HepG2 (cell line): Measurements from ENCODE around the gene ING5. TPM values are rescaled to one million over a fixed set of nuclear protein-coding genes. Genes with fewer than 3 reads are reported as not detected.
A peak's percentile ranks its signal among the peaks of the same experiment; 100 is the strongest.

Source experiments
- CCAR2 ChIP-seq: fragments of 200-400 bp; formaldehyde crosslinking; optimal IDR thresholded peaks from 2 replicates; pipeline ENCODE3; 2018; ENCODE audit warnings: low read depth, mild to moderate bottlenecking, low read length, moderate library complexity
- CCDC6 ChIP-seq: sonication (generic); formaldehyde crosslinking; IDR thresholded peaks from 2 replicates; pipeline ENCODE4 v1.8.1; 2022; ENCODE audit warnings: mild to moderate bottlenecking, missing genetic modification reagents, moderate library complexity
- GATAD1 ChIP-seq: IDR thresholded peaks from 2 replicates; pipeline ENCODE4 v1.6.1; 2016; ENCODE audit warnings: missing genetic modification reagents, missing compliant biosample characterization
- HDAC6 ChIP-seq: fragments of 200-600 bp; sonication (generic); IDR thresholded peaks from 2 replicates; pipeline ENCODE4 v1.7.0; 2017; ENCODE audit warnings: mild to moderate bottlenecking, antibody characterized with exemption, low read length, low read depth
- KDM2A ChIP-seq: sonication (generic); formaldehyde crosslinking; IDR thresholded peaks from 2 replicates; pipeline ENCODE4 v1.4.0; 2020; ENCODE audit warnings: low read depth, missing genetic modification reagents, borderline replicate concordance
- LCORL ChIP-seq, 2 experiments: fragments of 450-650 bp in 1 of 2; sonication (generic) in 1 of 2; formaldehyde crosslinking in 1 of 2; IDR thresholded peaks; 2 replicates each; pipeline versions ENCODE4 v1.5.0 to v1.6.1; 2017 to 2020; ENCODE audit warnings: antibody characterized with exemption in 1 of 2, missing genetic modification reagents in 1 of 2
- NR3C1 ChIP-seq: sonication (generic); formaldehyde crosslinking; IDR thresholded peaks from 2 replicates; pipeline ENCODE4 v1.4.0; 2020; ENCODE audit warnings: missing genetic modification reagents
- POLR2G ChIP-seq: fragments of 200-400 bp; formaldehyde crosslinking; IDR thresholded peaks from 2 replicates; pipeline ENCODE4 v1.6.1; 2018; ENCODE audit warnings: mild to moderate bottlenecking, low read depth, low read length, moderate library complexity
- SNAPC2 ChIP-seq: sonication (generic); formaldehyde crosslinking; IDR thresholded peaks from 2 replicates; pipeline ENCODE4 v1.8.1; 2022; ENCODE audit warnings: mild to moderate bottlenecking, missing genetic modification reagents
- SPEN ChIP-seq: sonication (generic); formaldehyde crosslinking; IDR thresholded peaks from 2 replicates; pipeline ENCODE4 v1.5.1; 2020; ENCODE audit warnings: low read depth, mild to moderate bottlenecking, missing genetic modification reagents
- TAF15 ChIP-seq: fragments of 200-400 bp; formaldehyde crosslinking; IDR thresholded peaks from one replicate; pipeline ENCODE4 v1.6.1; 2018; ENCODE audit warnings: mild to moderate bottlenecking, low read depth, low read length; ENCODE audit not compliant: poor library complexity, severe bottlenecking
- TEAD2 ChIP-seq: sonication (generic); formaldehyde crosslinking; IDR thresholded peaks from 2 replicates; pipeline ENCODE4 v1.9.0; 2021; ENCODE audit warnings: missing genetic modification reagents
- ZFP1 ChIP-seq: IDR thresholded peaks from 2 replicates; pipeline ENCODE4 v1.6.1; 2016
- ZNF274 ChIP-seq: sonication (generic); formaldehyde crosslinking; IDR thresholded peaks from 2 replicates; pipeline ENCODE4 v1.5.1; 2020; ENCODE audit warnings: mild to moderate bottlenecking, missing genetic modification reagents
- ZNF460 ChIP-seq: sonication (generic); formaldehyde crosslinking; IDR thresholded peaks from 2 replicates; pipeline ENCODE4 v1.5.1; 2020; ENCODE audit warnings: missing genetic modification reagents, mild to moderate bottlenecking, borderline replicate concordance
- ZNF607 ChIP-seq: sonication (generic); formaldehyde crosslinking; IDR thresholded peaks from 2 replicates; pipeline ENCODE4 v1.5.1; 2020; ENCODE audit warnings: missing genetic modification reagents, mild to moderate bottlenecking, borderline replicate concordance
- ZNF737 ChIP-seq: sonication (generic); formaldehyde crosslinking; IDR thresholded peaks from 2 replicates; pipeline ENCODE4 v1.5.0; 2020; ENCODE audit warnings: missing genetic modification reagents, mild to moderate bottlenecking, borderline replicate concordance
- ZNF878 ChIP-seq: sonication (generic); formaldehyde crosslinking; IDR thresholded peaks from 2 replicates; pipeline ENCODE4 v1.8.1; 2023; ENCODE audit warnings: mild to moderate bottlenecking, missing genetic modification reagents, moderate library complexity
- polyA plus RNA-seq, 8 experiments: library from polyadenylated mRNA; depleted of rRNA in 3 of 8; stranded (reverse) in 7 of 8; unstranded in 1 of 8; fragments of >200 nt; fragmentation: Illumina TruSeq in 4 of 8; extraction: Trizol in 4 of 8; gene quantifications; 2 replicates each; pipeline versions ENCODE4 v1.2.1 to v1.2.3, GENCODE V29; 2011 to 2016; ENCODE audit warnings: low read depth in 4 of 8, missing spikeins in 1 of 8, mixed read lengths in 1 of 8; ENCODE audit not compliant: insufficient read depth in 1 of 8
- total RNA-seq, 5 experiments: library from RNA; depleted of rRNA; stranded (reverse); fragments of >200 nt; fragmentation: Illumina TruSeq; extraction: Trizol; gene quantifications; 2 replicates each; pipeline ENCODE4 v1.2.3, GENCODE V29; 2016; ENCODE audit warnings: low read depth in 1 of 5
- TF ChIP-seq, protein P1 (sequence below): sonication (generic); formaldehyde crosslinking; IDR thresholded peaks from 2 replicates; pipeline ENCODE4 v1.5.1; 2020; ENCODE audit warnings: missing genetic modification reagents, mild to moderate bottlenecking, borderline replicate concordance
- TF ChIP-seq, protein P2 (sequence below): IDR thresholded peaks from 2 replicates; pipeline ENCODE4 v1.6.1; 2016; ENCODE audit warnings: missing compliant biosample characterization, missing genetic modification reagents, borderline replicate concordance
- TF ChIP-seq, protein P3 (sequence below): sonication (generic); formaldehyde crosslinking; IDR thresholded peaks from 2 replicates; pipeline ENCODE4 v1.4.0; 2020; ENCODE audit warnings: missing genetic modification reagents
- TF ChIP-seq, protein P4 (sequence below): sonication (generic); formaldehyde crosslinking; IDR thresholded peaks from 2 replicates; pipeline ENCODE4 v1.4.0; 2020; ENCODE audit warnings: mild to moderate bottlenecking, missing genetic modification reagents

ING5 gene
- total and polyA plus RNA-seq, 2 of the 13 experiments (the other 11 are each of a cell fraction or from before 2014, with no cell fraction given): 61.9 to 71.9 TPM

DNA sequence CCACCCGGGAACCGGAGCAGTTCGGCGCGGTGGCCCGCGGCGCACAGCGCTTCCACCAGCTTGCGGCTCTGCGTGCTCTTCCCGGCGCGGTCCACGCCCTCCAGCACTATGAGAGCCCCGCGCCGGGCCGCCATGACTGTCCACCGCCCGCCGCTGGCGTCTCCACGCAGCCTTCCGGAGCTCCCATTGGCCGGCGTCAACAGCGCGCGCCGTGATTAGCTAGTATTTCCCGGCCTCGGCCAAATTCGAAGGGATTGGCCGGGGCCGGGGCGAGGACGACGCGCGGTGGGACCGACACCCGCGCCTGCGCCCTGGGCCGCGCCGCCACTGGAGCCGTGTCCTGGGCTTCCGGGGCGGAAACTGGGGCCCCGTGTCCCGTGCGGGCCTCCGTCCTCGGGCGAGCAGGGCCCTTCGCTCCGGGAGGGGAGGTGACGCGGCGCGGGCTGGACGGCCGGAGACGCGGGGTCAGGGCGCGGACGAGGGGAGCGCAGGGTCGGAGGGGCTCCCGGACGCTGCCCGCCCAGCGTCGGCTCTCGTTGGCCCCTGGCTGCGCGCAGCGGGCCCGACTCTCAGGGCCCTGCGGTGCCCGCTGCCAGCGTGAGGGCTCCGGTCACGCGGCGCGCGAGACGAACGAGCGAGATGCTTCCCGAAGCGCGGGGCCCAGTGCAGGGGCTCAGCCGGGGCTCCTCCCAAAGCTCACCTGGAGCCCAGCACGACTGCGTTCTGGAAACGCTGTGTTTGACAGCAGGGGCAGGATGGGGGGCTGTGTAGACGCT, 15.0 kb upstream of the ING5 start, which contains the start of gene DTYMK (continued):
- TF ChIP-seq, protein P1, sequence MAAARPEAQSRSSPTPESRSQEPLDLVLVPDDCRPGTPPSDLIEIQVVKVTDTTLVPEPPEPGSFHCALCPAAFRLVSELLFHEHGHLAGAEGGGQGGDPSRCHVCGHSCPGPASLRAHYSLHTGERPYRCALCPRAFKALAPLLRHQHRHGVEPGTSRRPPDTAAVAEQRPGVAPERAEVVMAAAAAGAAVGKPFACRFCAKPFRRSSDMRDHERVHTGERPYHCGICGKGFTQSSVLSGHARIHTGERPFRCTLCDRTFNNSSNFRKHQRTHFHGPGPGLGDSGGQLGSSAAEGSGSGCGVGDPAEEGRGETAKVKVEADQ (CRISPR knock-in tag): peak; percentile 70; the same call in 1 of the 2 replicates
- no peak for TF ChIP-seq CCAR2
- peak; percentile 95 for TF ChIP-seq POLR2G
- TF ChIP-seq ZNF274 (CRISPR knock-in tag): peak; percentile 78; the same call in 1 of the 2 replicates
- TF ChIP-seq, protein P2, sequence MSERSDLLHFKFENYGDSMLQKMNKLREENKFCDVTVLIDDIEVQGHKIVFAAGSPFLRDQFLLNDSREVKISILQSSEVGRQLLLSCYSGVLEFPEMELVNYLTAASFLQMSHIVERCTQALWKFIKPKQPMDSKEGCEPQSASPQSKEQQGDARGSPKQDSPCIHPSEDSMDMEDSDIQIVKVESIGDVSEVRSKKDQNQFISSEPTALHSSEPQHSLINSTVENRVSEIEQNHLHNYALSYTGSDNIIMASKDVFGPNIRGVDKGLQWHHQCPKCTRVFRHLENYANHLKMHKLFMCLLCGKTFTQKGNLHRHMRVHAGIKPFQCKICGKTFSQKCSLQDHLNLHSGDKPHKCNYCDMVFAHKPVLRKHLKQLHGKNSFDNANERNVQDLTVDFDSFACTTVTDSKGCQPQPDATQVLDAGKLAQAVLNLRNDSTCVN (CRISPR knock-in tag): no peak; the same call in 1 of the 2 replicates
- TF ChIP-seq KDM2A (CRISPR knock-in tag): peak; percentile 90
- no peak for TF ChIP-seq NR3C1 (CRISPR knock-in tag)
- no peak for TF ChIP-seq TAF15
- TF ChIP-seq CCDC6 (CRISPR knock-in tag): peak; percentile 95
- TF ChIP-seq SPEN: peak; percentile 95
- peak; percentile 94 for TF ChIP-seq ZNF607 (CRISPR knock-in tag)
- peak; percentile 97 for TF ChIP-seq ZNF878 (CRISPR knock-in tag)
- TF ChIP-seq, protein P3, sequence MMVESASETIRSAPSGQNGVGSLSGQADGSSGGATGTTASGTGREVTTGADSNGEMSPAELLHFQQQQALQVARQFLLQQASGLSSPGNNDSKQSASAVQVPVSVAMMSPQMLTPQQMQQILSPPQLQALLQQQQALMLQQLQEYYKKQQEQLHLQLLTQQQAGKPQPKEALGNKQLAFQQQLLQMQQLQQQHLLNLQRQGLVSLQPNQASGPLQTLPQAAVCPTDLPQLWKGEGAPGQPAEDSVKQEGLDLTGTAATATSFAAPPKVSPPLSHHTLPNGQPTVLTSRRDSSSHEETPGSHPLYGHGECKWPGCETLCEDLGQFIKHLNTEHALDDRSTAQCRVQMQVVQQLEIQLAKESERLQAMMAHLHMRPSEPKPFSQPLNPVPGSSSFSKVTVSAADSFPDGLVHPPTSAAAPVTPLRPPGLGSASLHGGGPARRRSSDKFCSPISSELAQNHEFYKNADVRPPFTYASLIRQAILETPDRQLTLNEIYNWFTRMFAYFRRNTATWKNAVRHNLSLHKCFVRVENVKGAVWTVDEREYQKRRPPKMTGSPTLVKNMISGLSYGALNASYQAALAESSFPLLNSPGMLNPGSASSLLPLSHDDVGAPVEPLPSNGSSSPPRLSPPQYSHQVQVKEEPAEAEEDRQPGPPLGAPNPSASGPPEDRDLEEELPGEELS (CRISPR knock-in tag): peak; percentile 32
- TF ChIP-seq, protein P4, sequence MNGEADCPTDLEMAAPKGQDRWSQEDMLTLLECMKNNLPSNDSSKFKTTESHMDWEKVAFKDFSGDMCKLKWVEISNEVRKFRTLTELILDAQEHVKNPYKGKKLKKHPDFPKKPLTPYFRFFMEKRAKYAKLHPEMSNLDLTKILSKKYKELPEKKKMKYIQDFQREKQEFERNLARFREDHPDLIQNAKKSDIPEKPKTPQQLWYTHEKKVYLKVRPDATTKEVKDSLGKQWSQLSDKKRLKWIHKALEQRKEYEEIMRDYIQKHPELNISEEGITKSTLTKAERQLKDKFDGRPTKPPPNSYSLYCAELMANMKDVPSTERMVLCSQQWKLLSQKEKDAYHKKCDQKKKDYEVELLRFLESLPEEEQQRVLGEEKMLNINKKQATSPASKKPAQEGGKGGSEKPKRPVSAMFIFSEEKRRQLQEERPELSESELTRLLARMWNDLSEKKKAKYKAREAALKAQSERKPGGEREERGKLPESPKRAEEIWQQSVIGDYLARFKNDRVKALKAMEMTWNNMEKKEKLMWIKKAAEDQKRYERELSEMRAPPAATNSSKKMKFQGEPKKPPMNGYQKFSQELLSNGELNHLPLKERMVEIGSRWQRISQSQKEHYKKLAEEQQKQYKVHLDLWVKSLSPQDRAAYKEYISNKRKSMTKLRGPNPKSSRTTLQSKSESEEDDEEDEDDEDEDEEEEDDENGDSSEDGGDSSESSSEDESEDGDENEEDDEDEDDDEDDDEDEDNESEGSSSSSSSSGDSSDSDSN: peak; percentile 87; the same call in 1 of the 2 replicates
- no peak; the same call in 1 of the 2 replicates for TF ChIP-seq SNAPC2
- TF ChIP-seq GATAD1 (CRISPR knock-in tag): peak; percentile 94
- no peak for TF ChIP-seq HDAC6
- peak; percentile 76; the same call in 1 of the 2 replicates for TF ChIP-seq TEAD2 (CRISPR knock-in tag)
- no peak for TF ChIP-seq ZFP1 (CRISPR knock-in tag)
- TF ChIP-seq LCORL (IDR thresholded peaks at IDR 0.05): no peak
- no peak; the same call in 1 of the 2 replicates for TF ChIP-seq LCORL (CRISPR knock-in tag; IDR thresholded peaks at IDR 0.05)
- TF ChIP-seq ZNF460: no peak
- no peak for TF ChIP-seq ZNF737 (CRISPR knock-in tag)
